AG10803 (cell line): ENCODE data around the gene KPNB1.

Source experiments
- DNase-seq: peaks from one replicate; pipeline ENCODE4 v3.0.0; 2010; ENCODE audit warnings: low read depth
- H3K4me3 ChIP-seq: 2 replicates; pipeline ENCODE4 v1.5.1; 2011; ENCODE audit warnings: mild to moderate bottlenecking, low read length, control low read depth
- TF ChIP-seq, protein P1 (sequence below): conservative IDR thresholded peaks from 2 replicates; pipeline ENCODE4 v1.5.1; 2011; ENCODE audit warnings: mild to moderate bottlenecking, low read length, control low read depth, inconsistent platforms

The KPNB1 gene

DNA sequence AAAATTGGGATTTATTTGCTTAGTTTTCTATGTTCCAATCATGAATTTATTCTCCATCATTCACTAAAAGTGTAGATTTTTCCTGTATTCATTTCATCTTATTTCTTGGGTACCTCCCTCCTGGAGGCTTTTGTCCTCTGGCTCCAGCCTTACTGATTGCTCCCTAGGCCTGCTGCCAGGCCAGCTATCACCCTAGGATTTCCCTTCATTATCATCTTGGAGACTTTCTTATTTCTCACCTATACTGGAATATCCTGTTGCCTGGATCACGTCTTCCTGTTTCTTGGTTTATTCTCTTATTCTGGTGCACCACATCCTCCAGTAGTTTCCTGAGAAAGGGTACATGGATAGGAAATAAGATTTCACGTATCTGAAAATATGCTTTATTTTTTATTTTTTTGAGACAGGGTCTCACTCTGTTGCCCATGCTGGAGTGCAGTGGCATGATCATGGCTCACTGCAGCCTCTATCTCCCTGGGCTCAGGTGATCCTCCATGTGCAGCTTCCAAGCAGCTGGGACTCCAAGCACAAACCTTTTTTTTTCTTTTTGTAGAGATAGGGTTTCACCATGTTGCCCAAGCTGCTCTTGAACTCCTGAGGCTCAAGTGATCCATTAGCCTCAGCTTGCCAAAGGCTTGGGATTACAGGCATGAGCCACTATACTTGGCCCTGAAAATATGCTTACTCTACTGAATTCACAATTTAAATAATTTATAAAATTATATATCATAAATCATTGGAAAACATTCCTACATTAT, 13.3 kb upstream of the KPNB1 start:
- TF ChIP-seq, protein P1, sequence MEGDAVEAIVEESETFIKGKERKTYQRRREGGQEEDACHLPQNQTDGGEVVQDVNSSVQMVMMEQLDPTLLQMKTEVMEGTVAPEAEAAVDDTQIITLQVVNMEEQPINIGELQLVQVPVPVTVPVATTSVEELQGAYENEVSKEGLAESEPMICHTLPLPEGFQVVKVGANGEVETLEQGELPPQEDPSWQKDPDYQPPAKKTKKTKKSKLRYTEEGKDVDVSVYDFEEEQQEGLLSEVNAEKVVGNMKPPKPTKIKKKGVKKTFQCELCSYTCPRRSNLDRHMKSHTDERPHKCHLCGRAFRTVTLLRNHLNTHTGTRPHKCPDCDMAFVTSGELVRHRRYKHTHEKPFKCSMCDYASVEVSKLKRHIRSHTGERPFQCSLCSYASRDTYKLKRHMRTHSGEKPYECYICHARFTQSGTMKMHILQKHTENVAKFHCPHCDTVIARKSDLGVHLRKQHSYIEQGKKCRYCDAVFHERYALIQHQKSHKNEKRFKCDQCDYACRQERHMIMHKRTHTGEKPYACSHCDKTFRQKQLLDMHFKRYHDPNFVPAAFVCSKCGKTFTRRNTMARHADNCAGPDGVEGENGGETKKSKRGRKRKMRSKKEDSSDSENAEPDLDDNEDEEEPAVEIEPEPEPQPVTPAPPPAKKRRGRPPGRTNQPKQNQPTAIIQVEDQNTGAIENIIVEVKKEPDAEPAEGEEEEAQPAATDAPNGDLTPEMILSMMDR, result no peak
- no peak overlapping the region for H3K4me3 ChIP-seq
- DNase-seq, result no peak

DNA sequence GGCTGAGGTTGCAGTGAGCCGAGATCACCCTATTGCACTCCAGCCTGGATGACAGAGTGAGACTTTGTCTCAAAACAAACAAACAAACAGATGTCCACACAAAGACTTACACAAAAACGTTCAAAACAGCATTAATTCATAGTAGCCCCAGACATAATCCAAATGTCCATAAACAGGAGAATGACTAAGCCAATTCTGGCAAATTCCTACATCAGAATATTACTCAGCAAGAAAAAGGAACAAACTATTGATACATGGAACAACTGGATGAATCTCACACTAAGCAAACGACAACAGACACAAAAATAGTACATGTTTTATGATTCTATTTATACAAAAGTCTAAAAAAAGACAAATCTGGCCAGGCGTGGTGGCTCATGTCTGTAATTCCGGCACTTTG, 10.8 kb upstream of the KPNB1 start:
- TF ChIP-seq, protein P1, result no peak
- DNase-seq, result no peak
- no peak overlapping the region for H3K4me3 ChIP-seq

DNA sequence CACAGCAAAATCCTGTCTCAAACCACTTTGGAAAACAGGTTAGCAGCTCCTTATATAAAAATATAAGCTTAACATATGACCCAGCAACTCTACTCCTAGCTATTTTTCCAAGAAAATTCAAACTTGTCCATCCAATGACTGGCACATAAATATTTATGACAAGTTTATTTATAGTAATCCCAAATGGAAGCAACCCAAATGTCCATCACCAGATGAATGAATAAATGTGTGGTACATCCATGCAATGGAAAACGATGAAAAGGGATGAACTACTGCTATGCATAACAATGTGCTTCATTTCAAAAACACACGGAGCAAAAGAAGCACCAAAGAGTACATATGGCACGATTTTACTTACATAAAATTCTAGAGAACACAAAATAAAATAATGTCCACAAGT, 9.6 kb upstream of the KPNB1 start:
- TF ChIP-seq, protein P1, result no peak
- no peak overlapping the region for H3K4me3 ChIP-seq
- DNase-seq, result no peak

DNA sequence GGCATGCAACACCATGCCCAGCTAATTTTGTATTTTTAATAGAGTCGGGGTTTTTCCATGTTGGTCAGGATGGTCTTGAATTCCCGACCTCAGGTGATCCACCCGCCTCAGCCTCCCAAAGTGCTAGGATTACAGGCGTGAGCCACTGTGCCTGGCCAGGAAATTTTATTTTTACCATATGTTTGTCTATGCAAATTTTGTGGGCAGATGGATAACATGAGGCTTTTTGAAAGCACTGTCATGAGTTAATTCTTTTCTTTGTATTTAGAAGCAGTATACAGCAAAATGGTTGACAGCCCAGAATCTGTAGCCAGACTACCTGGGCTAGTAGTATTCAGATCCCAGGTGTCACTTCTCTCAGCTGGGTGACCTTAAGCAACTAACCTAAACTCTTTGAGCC, 8.5 kb upstream of the KPNB1 start:
- TF ChIP-seq, protein P1, result no peak
- DNase-seq, result no peak
- H3K4me3 ChIP-seq, result no peak overlapping the region

DNA sequence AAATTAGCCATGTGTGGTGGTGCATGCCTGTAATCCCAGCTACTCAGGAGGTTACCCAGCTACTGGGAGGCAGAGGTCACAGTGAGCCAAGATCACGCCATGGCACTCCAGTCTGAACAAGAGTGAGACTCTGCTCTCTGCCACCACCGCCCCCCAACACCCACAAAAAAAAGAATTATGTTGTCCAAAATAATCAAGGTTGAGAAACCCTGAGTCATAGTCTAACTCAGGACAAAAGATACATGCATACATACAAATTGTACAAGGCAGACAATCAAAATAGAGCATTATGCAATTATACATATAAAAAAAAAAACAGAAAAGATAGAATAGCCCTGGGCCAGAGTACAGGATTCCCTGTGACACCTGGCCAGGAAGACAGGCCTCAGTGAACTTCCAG, 6.6 kb upstream of the KPNB1 start:
- no peak for DNase-seq
- TF ChIP-seq, protein P1, result no peak
- no peak overlapping the region for H3K4me3 ChIP-seq

DNA sequence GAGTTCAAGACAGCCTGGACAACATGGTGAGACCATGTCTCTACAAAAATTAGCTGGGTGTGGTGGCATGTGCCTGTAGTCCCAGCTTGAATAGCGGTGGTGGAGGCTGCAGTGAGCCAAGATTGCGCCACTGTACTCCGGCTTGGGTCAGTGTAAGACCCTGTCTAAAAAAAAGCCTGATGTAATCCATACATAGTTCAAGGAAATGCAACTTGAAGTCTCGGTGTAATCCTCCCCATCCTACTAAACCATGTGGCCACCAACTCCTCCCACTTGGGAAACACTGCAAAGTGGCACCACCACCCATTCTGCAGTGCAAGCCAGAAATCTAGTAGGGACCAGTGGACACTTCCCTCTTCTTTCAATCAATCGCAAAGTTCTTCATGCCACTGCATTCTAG, 5.4 kb upstream of the KPNB1 start:
- no peak overlapping the region for H3K4me3 ChIP-seq
- TF ChIP-seq, protein P1, result no peak
- DNase-seq, result no peak

DNA sequence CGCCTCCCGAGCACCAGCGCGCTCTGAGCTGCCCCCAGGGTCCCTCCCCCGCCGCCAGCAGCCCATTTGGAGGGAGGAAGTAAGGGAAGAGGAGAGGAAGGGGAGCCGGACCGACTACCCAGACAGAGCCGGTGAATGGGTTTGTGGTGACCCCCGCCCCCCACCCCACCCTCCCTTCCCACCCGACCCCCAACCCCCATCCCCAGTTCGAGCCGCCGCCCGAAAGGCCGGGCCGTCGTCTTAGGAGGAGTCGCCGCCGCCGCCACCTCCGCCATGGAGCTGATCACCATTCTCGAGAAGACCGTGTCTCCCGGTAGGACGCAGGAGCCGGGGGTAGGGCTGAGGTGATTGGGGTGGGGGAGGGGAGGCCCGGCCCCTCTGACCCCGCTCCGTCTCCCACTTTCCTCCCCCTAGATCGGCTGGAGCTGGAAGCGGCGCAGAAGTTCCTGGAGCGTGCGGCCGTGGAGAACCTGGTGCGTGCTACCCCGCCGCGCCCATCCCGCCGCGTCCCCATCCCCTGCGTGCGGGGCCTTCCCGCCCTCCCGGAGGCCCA, 329 bp downstream of the KPNB1 start:
- TF ChIP-seq, protein P1, result no peak
- peak overlapping the region; percentile 79 for H3K4me3 ChIP-seq
- no peak for DNase-seq
